ENCODE results near the gene CDHR5. TPM values are rescaled to one million over a fixed set of nuclear protein-coding genes. Genes with fewer than 3 reads are reported as not detected.

The CDHR5 gene
- total RNA-seq, 1 donor from 2014 or later = not detected

DNA sequence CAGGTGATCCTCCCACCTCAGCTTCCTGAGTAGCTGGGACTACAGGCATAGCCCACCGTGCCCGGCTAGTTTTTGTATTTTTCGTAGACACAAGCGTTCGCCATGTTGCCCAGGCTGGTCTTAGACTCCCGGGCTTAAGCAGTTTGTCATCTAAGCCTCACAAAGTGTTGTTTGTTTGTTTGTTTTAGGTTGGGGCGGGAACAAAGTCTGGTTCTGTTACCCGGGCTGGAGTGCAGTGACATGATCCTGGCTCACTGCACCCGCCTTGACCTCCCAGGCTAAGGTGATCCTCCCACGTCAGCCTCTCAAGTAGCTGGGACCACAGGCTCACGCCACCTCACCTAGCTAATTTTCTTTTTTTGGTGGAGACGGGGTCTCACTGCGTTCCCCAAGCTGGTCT is 21.6 kb downstream of the CDHR5 start:
- peaks cover 100% of the 10 kb centered on the region for H3K36me3 ChIP-seq
- intact Hi-C loops (cut with DNase I) = no loop called here
- DNase-seq = no peak
- ATAC-seq = no peak
- no peaks in the 10 kb centered on the region for H3K9me3 ChIP-seq
- H3K4me1 ChIP-seq = no peaks in the 10 kb centered on the region
- no peak overlapping the region for H3K4me3 ChIP-seq
- no peaks in the 10 kb centered on the region for H3K27me3 ChIP-seq (ENCODE audit: low read depth)
- TF ChIP-seq CTCF (IDR thresholded peaks at IDR 0.05) = no peak
- H3K27ac ChIP-seq = no peak overlapping the region

GRCh38 chr11:601573-602245 is 23.0 kb downstream of the CDHR5 start:
- no peaks in the 10 kb centered on the region for H3K27me3 ChIP-seq (ENCODE audit: low read depth)
- no peak for ATAC-seq
- TF ChIP-seq CTCF (IDR thresholded peaks at IDR 0.05) = no peak
- no peak overlapping the region for H3K4me3 ChIP-seq
- no peak overlapping the region for H3K27ac ChIP-seq
- H3K36me3 ChIP-seq = peaks cover 100% of the 10 kb centered on the region
- no peaks in the 10 kb centered on the region for H3K9me3 ChIP-seq
- H3K4me1 ChIP-seq = no peaks in the 10 kb centered on the region
- no peak for DNase-seq
- intact Hi-C loops (cut with DNase I) = no loop called here

- Histone ChIP-seq H3K9me3 (no peaks in the 10 kb centered on the region), H3K4me1 (no peaks in the 10 kb centered on the region), H3K36me3 (peaks cover 100% of the 10 kb centered on the region), H3K27ac (no peak overlapping the region), H3K4me3 (no peak overlapping the region), H3K27me3 (ENCODE audit: low read depth) (no peaks in the 10 kb centered on the region)
- ATAC-seq (no peak), DNase-seq (no peak)
- TF ChIP-seq CTCF (IDR thresholded peaks at IDR 0.05) = no peak
- intact Hi-C loops (cut with DNase I) = no loop called here
Observed at GRCh38 chr11:598005-598680, 26.6 kb downstream of the CDHR5 start.

GRCh38 chr11:597166-597725 is 27.5 kb downstream of the CDHR5 start:
- H3K36me3 ChIP-seq = peaks cover 100% of the 10 kb centered on the region
- H3K27me3 ChIP-seq (ENCODE audit: low read depth) = no peaks in the 10 kb centered on the region
- no peak for TF ChIP-seq CTCF (IDR thresholded peaks at IDR 0.05)
- H3K4me1 ChIP-seq = no peaks in the 10 kb centered on the region
- no peaks in the 10 kb centered on the region for H3K9me3 ChIP-seq
- DNase-seq = no peak
- H3K4me3 ChIP-seq = no peak overlapping the region
- intact Hi-C loops (cut with DNase I) = no loop called here
- H3K27ac ChIP-seq = no peak overlapping the region
- ATAC-seq = no peak

DNA sequence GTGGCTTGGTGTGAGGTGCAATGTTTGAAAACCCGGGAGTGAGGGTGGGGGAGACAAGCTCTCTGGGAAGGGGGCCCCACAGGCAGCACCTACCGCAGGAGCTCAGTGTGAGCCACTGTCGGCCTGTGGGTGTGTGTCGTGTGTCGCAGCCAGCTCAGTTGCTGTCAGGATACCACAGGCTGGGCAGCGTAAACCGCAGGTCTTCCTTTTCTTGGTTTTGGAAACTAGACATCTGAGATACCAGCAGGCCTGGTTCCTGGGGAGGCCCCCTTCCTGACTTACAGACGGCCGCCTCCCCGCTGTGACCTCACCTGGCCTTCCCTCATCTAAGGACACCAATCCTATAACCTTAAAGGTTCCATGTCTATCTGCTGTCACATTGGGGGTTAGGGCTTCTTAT is 28.4 kb downstream of the CDHR5 start:
- Histone ChIP-seq H3K36me3 (peaks cover 98% of the 10 kb centered on the region), H3K27me3 (ENCODE audit: low read depth) (no peaks in the 10 kb centered on the region), H3K9me3 (no peaks in the 10 kb centered on the region), H3K4me1 (no peaks in the 10 kb centered on the region), H3K27ac (no peak overlapping the region), H3K4me3 (no peak overlapping the region)
- TF ChIP-seq CTCF (IDR thresholded peaks at IDR 0.05) = no peak
- DNase-seq = no peak
- intact Hi-C loops (cut with DNase I) = no loop called here
- no peak for ATAC-seq
